Measurements from ENCODE around the gene DOLK.

The DOLK gene

DNA sequence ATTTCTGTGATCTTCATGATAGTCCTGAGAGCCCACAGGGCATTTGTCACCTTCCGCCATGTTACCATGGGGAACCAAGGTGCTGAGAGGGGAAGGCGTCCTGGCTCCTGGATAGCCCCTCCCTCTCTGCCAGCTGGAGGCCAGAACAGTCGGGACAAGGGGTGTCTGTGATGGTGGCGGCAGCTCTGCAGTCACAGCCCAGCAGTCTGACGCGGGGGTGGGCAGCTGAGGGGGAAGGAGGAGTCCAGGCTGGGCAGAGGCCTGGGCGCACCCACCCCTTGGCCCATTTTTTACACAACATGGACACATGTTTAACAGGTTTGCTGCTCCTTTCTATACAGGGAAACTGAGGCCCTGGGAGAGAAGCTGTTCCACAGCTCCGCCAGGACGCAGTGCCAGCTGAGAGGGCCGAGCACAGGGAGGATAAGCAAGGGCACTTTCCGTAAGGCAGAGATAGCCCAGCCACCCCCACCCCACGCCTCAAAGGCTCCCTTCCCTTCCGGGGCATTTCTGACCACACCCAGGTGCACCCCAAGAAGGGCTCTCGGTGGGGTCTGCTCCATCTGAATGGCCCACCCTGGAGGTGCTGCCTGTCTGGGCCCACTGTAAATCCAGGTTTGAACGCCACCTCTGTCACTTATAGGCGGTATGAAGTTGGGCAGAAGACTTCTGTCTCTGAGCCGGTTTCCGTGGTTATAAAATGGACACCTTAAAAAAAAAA lies 48.4 kb downstream of the DOLK start:
- TF ChIP-seq, protein P1, sequence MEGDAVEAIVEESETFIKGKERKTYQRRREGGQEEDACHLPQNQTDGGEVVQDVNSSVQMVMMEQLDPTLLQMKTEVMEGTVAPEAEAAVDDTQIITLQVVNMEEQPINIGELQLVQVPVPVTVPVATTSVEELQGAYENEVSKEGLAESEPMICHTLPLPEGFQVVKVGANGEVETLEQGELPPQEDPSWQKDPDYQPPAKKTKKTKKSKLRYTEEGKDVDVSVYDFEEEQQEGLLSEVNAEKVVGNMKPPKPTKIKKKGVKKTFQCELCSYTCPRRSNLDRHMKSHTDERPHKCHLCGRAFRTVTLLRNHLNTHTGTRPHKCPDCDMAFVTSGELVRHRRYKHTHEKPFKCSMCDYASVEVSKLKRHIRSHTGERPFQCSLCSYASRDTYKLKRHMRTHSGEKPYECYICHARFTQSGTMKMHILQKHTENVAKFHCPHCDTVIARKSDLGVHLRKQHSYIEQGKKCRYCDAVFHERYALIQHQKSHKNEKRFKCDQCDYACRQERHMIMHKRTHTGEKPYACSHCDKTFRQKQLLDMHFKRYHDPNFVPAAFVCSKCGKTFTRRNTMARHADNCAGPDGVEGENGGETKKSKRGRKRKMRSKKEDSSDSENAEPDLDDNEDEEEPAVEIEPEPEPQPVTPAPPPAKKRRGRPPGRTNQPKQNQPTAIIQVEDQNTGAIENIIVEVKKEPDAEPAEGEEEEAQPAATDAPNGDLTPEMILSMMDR (conservative IDR thresholded peaks at IDR 0.05) = no peak
- no peak overlapping the region for H3K27ac ChIP-seq

DNA sequence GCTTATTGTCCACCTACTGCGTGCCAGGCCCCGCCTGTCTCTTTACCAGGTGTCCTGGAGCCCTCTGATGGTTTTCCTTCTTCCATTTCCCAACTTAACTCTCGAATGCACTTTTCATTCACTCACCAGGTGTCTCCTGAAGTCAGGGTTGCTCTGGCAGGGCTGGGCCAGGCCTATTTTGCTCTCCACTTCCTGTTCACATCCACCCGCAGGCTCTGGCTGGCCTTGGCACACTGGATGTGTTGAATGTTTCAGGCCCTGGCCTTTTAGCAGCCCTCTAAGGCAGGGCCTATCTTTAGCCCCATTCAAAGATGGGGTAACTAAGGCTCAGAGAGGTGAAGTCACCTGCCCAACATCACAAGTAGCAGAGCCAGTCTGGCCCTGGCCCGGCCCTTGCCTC lies 49.0 kb downstream of the DOLK start:
- H3K27ac ChIP-seq = no peak overlapping the region
- TF ChIP-seq, protein P1 (conservative IDR thresholded peaks at IDR 0.05) = no peak

DNA sequence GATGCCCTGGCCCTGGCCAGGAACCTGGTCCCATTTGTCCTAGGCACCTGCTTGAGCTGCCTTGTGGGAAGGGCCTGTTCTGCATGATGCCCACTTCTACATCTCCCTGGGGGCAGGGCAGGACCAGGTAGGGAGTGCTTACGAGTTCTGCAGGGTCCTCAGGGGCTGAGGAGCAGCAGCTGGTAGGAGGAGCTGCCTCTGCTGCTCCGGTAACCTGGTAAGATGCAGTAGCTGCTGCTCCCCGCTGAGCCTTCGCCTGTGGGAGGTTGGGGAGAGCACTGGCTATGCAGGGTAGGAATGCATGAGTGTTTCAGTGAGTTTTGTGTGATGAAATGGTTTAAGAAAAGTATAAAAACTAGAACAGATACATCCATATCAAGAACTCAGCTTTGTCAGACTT lies 51.8 kb downstream of the DOLK start:
- TF ChIP-seq, protein P1 (conservative IDR thresholded peaks at IDR 0.05) = no peak
- no peak overlapping the region for H3K27ac ChIP-seq
